ENCODE results near the gene SMARCAL1.

The SMARCAL1 gene

DNA sequence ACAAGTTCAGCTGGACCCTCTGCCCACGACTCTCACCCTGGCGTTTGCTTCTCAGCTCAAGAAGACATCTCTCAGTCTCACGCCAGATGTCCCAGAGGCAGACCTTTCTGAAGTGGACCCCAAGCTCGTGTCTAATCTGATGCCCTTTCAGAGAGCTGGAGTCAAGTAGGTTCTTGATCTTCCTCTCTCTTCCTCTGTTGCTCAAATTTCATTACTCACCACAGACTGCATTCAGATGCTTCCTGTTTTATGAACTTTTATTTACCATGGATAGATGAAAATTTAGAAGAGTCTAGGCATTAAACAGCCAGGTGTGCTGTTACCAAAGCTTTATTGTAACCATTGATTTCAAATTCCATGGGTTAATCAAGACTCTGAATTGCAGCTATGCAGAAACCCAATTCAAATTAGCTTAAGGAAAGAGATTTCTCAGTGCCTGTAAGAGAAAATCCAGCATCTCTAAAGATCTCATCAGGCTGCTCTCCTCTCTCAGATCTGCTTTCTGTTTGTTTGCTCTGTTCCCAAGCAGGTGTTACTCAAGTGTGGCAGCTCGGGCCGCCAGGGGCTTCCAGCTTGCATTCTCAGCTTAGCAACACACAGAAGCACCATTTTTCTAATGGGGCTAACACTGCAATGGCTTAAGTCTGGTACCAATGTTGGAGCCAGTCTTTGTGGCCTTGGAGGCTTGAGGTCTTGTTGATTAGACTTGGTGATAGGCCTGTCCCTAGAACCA is 16.5 kb downstream of the SMARCAL1 start:
- peak; percentile 85 for DNase-seq

DNA sequence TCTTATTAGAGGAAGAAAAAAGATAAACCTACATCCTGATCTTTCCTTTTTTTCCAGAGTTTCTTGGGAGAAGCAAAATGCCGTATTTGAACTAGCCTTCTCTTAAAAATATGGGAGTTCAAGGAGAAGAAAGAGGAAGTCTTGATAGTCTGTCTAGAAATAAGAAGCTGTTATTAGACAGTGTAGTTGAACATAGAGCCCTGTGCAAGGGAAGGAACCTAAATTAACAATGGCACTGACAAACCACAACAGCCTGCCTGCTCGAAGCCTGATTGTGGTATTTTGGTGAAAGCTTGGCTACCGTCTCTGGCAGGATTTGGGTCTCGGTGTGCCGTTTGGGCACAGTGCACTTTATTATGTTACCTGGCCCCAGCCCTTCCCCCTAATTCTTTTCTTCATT is 17.1 kb downstream of the SMARCAL1 start:
- DNase-seq = no peak

GRCh38 chr2:216430811-216431530 is 18.7 kb downstream of the SMARCAL1 start:
- DNase-seq = no peak

GRCh38 chr2:216431531-216431856 is 19.2 kb downstream of the SMARCAL1 start:
- DNase-seq = no peak

- DNase-seq = no peak
These were observed 24.1 kb downstream of the SMARCAL1 start for GRCh38 chr2:216436383-216436782.

GRCh38 chr2:216441308-216442010 is 29.2 kb downstream of the SMARCAL1 start:
- no peak for DNase-seq

GRCh38 chr2:216445501-216445900 is 33.2 kb downstream of the SMARCAL1 start:
- DNase-seq = no peak

DNA sequence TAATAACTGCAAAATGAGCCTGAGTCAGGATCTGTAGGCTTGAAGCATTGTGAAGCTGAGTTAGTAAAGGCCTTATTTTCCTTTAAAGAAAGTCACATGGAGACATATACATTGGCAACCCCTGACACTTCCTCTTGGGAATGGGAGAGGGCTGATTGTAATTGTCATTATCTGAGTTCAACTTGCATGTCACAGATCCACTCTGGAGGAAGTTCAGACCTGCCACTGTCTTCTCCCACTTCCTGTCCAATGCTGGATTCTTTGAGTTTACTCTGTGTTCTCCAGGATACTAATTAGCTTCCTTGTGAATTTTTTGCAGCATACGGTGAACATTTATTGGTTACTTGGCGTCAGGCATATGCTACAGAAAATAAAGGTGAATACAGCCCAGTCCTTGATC is 34.1 kb downstream of the SMARCAL1 start:
- DNase-seq = no peak

GRCh38 chr2:216447293-216447692 is 35.0 kb downstream of the SMARCAL1 start:
- DNase-seq = no peak

DNA sequence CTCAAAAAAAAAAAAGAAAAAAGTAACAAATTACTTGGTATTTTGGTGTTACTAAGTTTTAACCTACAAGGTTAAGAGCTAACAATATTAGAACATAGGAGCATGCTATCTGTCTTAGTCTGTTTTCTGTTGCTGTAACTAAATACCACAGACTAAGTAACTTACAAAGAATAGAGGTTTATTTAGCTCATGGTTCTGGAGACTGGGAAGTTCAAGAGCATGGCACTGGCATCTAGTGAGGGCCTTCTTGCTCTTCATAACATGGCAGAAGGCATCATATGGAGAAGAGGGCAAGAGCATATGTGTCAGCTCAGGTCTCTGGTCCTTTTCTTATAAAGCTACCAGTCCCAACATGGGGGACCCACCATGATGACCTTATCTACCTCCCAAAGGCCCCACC is 36.5 kb downstream of the SMARCAL1 start:
- no peak for DNase-seq

DNA sequence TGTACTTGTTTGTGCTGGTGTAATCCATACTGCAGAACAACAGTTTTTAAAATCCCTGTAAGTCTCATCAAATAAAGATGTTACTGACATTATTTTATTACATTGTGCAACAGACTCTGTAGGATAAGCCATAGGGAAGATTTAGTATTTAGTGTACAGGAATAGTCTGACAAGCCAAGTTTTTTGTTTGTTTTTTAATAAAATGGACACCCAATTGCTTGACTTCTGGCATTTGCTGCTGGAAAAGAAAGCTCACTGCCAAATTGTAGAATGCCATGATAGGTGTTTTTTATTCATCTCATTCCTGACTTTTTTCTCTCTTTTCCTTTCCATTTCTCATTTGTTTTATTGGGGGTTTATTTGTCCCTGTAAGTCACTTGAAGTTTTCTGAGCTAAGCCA is 38.1 kb downstream of the SMARCAL1 start:
- DNase-seq = no peak

- no peak for DNase-seq
These were observed 38.5 kb downstream of the SMARCAL1 start for GRCh38 chr2:216450784-216451183.

DNA sequence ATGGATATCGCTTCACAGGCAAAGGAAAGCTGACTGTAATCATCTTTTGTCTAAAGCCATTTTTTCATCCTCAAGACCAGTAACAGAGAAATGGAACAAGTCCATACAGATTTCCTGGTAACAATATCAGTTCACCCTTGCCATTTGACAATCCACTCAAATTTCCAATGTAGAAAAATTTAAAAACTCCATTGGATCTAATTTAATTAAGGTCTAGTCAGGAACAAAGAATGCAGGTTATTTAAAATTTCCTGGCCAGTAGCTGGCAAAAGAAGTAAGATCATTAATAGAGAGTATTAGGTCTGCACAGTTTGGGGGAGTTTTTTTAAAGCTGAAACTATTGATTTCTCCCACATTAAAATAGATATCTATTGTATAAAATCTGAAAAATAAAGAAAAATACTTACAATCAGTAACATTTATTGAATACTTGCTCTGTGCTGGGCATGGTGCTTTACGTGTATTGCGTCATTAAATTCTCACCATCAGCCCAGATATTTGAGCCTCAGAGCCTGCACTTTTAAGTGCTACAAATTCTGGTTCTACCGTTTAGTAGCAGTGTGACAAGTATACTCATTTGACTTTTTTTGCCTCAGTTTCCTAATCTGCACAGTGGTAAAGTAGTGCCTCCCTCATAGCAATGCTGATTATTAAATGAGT is 41.8 kb downstream of the SMARCAL1 start:
- no peak for DNase-seq

DNA sequence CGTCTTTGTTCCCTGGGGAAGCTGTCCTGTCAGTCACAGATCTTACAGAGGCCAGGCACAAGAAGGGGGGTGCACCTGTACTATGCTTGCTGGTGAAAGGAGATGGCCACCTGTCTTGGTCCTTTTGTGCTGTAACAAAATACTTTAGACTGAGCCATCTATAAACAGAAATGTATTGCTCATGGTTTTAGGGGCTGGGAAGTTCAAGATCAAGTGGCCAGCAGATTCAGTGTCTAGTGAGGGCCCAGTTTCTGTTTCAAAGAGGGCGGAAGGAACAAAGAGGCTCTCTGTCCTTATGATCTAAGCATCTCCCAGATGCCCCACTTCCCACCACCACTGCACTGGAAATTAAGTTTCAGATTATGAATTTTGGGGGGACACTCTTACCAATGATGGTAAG is 50.9 kb downstream of the SMARCAL1 start:
- no peak for DNase-seq

- DNase-seq = peak; percentile 1
These were observed 51.9 kb downstream of the SMARCAL1 start for GRCh38 chr2:216464104-216464720.

GRCh38 chr2:216465579-216466195 is 53.4 kb downstream of the SMARCAL1 start:
- no peak for DNase-seq

- DNase-seq = no peak
These were observed 55.6 kb downstream of the SMARCAL1 start for GRCh38 chr2:216467845-216468244.

DNA sequence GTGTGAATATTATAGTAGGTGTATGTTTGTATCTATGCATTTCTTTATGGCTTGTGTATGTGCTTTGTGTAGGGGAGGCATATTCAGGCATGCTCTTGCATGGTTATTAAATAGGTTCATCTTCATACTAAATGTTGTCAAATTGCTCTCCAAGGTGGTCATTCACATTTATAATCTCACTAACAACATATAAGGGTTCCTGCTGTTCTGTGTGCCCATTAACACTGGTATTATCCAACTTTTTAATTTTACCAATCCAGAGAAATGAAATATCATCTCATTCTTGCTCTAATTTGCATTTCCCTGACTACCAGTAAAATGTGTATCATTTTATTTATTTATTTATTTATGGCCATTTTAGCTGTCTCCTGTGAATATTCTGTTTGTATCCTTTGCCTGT is 57.4 kb downstream of the SMARCAL1 start:
- no peak for DNase-seq

- DNase-seq = no peak
These were observed 60.9 kb downstream of the SMARCAL1 start for GRCh38 chr2:216473187-216473586.

DNA sequence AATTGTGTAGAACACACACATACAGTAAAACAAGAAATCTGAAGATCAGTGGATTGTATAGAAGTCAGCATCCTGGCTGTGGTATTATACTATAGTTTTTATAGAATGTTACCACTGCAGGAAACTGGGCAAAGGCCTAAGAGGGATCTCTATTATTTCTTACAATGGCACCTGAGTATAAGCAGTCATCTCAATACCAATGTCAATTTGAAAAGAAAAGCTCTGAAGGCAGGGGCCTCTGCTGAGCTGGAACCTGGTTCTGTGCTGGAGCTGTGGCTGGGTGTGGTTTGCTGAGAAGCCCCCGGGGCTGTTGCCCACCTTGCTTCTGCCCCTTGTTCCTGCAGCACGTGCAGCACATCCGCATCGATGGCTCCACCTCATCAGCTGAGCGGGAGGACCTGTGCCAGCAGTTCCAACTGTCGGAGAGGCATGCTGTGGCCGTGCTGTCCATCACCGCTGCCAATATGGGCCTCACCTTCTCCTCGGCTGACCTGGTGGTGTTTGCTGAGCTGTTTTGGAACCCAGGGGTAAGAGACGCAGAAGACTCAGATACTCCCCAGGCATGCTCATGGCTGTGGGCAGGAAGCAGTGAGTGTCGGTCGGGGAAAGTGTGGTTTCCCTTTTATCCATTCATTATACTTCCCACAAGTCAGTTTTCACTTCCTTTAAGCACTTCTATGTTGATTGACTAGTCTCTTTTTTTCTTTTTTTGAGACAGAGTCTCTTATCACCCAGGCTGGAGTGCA is 62.8 kb downstream of the SMARCAL1 start:
- no peak for DNase-seq

DNA sequence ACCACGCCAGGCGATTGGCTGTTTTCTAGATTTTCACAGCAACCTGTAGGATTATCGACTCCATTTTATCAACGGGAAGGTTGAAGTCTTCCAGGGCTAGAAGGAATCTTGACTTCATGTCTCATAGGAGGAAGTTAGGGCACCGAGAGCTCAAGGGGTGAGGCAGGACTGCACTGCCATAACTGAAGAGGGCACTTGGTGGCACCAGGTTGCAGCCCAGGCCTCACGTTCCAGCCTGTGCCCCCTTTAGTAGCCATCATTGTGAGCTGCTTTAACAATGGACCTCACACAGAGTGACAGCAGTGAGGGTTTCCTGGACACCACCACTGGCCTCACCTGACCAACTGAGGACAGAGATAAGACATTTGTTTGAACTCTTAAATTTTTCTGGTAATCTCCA is 63.5 kb downstream of the SMARCAL1 start:
- DNase-seq = no peak
